ENCODE measurements around the gene MYRIP. TPM values are rescaled to one million over a fixed set of nuclear protein-coding genes. Genes with fewer than 3 reads are reported as not detected.

The MYRIP gene
- total RNA-seq, 1 experiment from 2014 or later: 0.44 TPM

GRCh38 chr3:40191850-40192448, 382.5 kb downstream of the MYRIP start:
- Histone ChIP-seq H3K36me3 (ENCODE audit: control insufficient read depth in 1 of 2, insufficient read depth in 2 of 2, low read length in 2 of 2) (no peaks in the 10 kb centered on the region), H3K4me2 (ENCODE audit: low read length) (no peak overlapping the region), H2AFZ (ENCODE audit: low read depth, low read length, poor library complexity, severe bottlenecking) (no peak overlapping the region), H3K4me1 (ENCODE audit: control insufficient read depth in 1 of 2, insufficient read depth in 2 of 2, low read length in 2 of 2) (peaks cover 0 to 5% of the 10 kb centered on the region in 2 experiments; a peak in 1 of 4 replicates), H3K27ac (ENCODE audit: low read depth, low read length) (no peak overlapping the region), H3K79me2 (ENCODE audit: insufficient read depth, low read length) (no peaks in the 10 kb centered on the region), H3K9me3 (ENCODE audit: control insufficient read depth in 1 of 2, insufficient read depth in 1 of 2, low read depth in 1 of 2, low read length in 2 of 2) (no peaks in the 10 kb centered on the region), H4K20me1 (ENCODE audit: insufficient read depth) (no peaks in the 10 kb centered on the region), H3K9ac (ENCODE audit: low read length) (no peak overlapping the region), H3K4me3 (replicated peaks in 1 of 2; ENCODE audit: low read depth in 1 of 2, low read length in 2 of 2) (no peak overlapping the region), H3K9me2 (ENCODE audit: insufficient read depth) (no peaks in the 10 kb centered on the region), H3K27me3 (ENCODE audit: insufficient read depth, low read length) (0 out of 2 replicates have a peak, but pooled peaks cover 7% of the 10 kb centered on the region)
- intact Hi-C loops (cut with micrococcal nuclease): loop anchor here (1.0 to 10.0 kb wide), 4 partner anchors 117 to 353 kb away; partner anchors contain the start of gene EIF1B
- DNase-seq (ENCODE audit: low read depth, low spot score) (peak; percentile 40), ATAC-seq (peak; percentile 91)
- no TSS peak for BruUV-seq (replicated peaks)
- peak; percentile 82 for TF ChIP-seq RAD21 (IDR thresholded peaks at IDR 0.05; ENCODE audit: low read depth)
- TF ChIP-seq, protein P1, sequence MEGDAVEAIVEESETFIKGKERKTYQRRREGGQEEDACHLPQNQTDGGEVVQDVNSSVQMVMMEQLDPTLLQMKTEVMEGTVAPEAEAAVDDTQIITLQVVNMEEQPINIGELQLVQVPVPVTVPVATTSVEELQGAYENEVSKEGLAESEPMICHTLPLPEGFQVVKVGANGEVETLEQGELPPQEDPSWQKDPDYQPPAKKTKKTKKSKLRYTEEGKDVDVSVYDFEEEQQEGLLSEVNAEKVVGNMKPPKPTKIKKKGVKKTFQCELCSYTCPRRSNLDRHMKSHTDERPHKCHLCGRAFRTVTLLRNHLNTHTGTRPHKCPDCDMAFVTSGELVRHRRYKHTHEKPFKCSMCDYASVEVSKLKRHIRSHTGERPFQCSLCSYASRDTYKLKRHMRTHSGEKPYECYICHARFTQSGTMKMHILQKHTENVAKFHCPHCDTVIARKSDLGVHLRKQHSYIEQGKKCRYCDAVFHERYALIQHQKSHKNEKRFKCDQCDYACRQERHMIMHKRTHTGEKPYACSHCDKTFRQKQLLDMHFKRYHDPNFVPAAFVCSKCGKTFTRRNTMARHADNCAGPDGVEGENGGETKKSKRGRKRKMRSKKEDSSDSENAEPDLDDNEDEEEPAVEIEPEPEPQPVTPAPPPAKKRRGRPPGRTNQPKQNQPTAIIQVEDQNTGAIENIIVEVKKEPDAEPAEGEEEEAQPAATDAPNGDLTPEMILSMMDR (IDR thresholded peaks at IDR 0.05 in 2 of 3, conservative IDR thresholded peaks at IDR 0.05 in 1 of 3; ENCODE audit: borderline replicate concordance in 1 of 3, insufficient read depth in 1 of 3, low read depth in 2 of 3, low read length in 2 of 3): peak; percentile 75 to 91 (median 76); a peak in 5 of 6 replicates
- TF ChIP-seq REST (IDR thresholded peaks at IDR 0.05; ENCODE audit: low read depth): no peak
- RAD21 ChIA-PET (ENCODE audit: low non-redundant PET in 1 of 2, low total read pairs in 2 of 2, uncharacterized antibody in 2 of 2, unreplicated experiment in 2 of 2): interaction anchor here (0.8 to 1.2 kb wide), 2 partner anchors 117 to 125 kb away, joined by 3 to 9 read pairs; no protein-coding TSS in a partner anchor
- POLR2A ChIA-PET: interaction anchor here (0.6 to 2.2 kb wide), 3 partner anchors 117 to 294 kb away, joined by 3 to 9 read pairs (median 4); partner anchors contain the start of gene EIF1B
- CTCF ChIA-PET: interaction anchor here (1.0 to 3.3 kb wide), 21 partner anchors 10 to 744 kb away, joined by 3 to 49 read pairs (median 4); partner anchors contain the start of gene EIF1B

All from HCT116 (cell line).